ENCODE data around the gene CX3CR1.

Gene CX3CR1

GRCh38 chr3:39291903-39292329 is 12.1 kb upstream of the CX3CR1 start:
- peak; percentile 21 for DNase-seq

GRCh38 chr3:39290255-39290654 is 10.4 kb upstream of the CX3CR1 start:
- DNase-seq = no peak

GRCh38 chr3:39289107-39289506 is 9.3 kb upstream of the CX3CR1 start:
- no peak for DNase-seq

GRCh38 chr3:39288300-39288808 is 8.5 kb upstream of the CX3CR1 start:
- peak; percentile 43 for DNase-seq

- DNase-seq = no peak
These were observed 7.7 kb upstream of the CX3CR1 start for GRCh38 chr3:39287216-39288164.

GRCh38 chr3:39286771-39287170 is 6.9 kb upstream of the CX3CR1 start:
- DNase-seq = no peak

- DNase-seq = no peak
These were observed 5.5 kb upstream of the CX3CR1 start for GRCh38 chr3:39285332-39285731.

GRCh38 chr3:39284457-39284881 is 4.6 kb upstream of the CX3CR1 start:
- no peak for DNase-seq

GRCh38 chr3:39282057-39282456 is 2.2 kb upstream of the CX3CR1 start:
- no peak for DNase-seq

- no peak for DNase-seq
These were observed 1.7 kb upstream of the CX3CR1 start for GRCh38 chr3:39281533-39281932.

- no peak for DNase-seq
These were observed 735 bp upstream of the CX3CR1 start for GRCh38 chr3:39280571-39280970.

GRCh38 chr3:39278616-39278935 is 1.3 kb downstream of the CX3CR1 start:
- no peak for DNase-seq

GRCh38 chr3:39277893-39278615 is 1.8 kb downstream of the CX3CR1 start:
- DNase-seq = no peak

- DNase-seq = no peak
These were observed 3.1 kb downstream of the CX3CR1 start for GRCh38 chr3:39276746-39277145.

GRCh38 chr3:39275963-39276593 is 3.8 kb downstream of the CX3CR1 start:
- DNase-seq = no peak

GRCh38 chr3:39275052-39275451 is 4.8 kb downstream of the CX3CR1 start:
- no peak for DNase-seq

GRCh38 chr3:39273119-39273518 is 6.7 kb downstream of the CX3CR1 start:
- DNase-seq = no peak

- DNase-seq = no peak
These were observed 7.6 kb downstream of the CX3CR1 start for GRCh38 chr3:39272191-39272590.

- DNase-seq = no peak
These were observed 8.4 kb downstream of the CX3CR1 start for GRCh38 chr3:39271363-39271914.

- DNase-seq = no peak
These were observed 10.3 kb downstream of the CX3CR1 start for GRCh38 chr3:39269528-39269927.

GRCh38 chr3:39268549-39268900 is 11.3 kb downstream of the CX3CR1 start:
- no peak for DNase-seq

GRCh38 chr3:39267631-39268548 is 11.9 kb downstream of the CX3CR1 start:
- no peak for DNase-seq
